Cardiac muscle cell (in vitro differentiated cells and primary cell): ENCODE results near the gene MLH1. TPM values are rescaled to one million over a fixed set of nuclear protein-coding genes. Genes with fewer than 3 reads are reported as not detected.

ENCODE experiments used
- DNase-seq, 2 donors: peaks; one replicate each; pipeline versions ENCODE4 v3.0.0 to v3.0.0-alpha.2; 2010 to 2017; ENCODE audit warnings: low read depth in 1 of 2, low spot score in 1 of 2
- H3K27ac ChIP-seq: fragments of 200-600 bp; sonication (generic); 2 replicates; pipeline ENCODE4 v1.5.1; 2016
- H3K27me3 ChIP-seq: fragments of 200-600 bp; sonication (generic); 2 replicates; pipeline ENCODE4 v1.6.0; 2016; ENCODE audit warnings: control low read depth
- H3K36me3 ChIP-seq: fragments of 200-600 bp; sonication (generic); 2 replicates; pipeline ENCODE4 v1.5.1; 2016; ENCODE audit warnings: control low read depth
- H3K4me1 ChIP-seq: fragments of 200-600 bp; sonication (generic); 2 replicates; pipeline ENCODE4 v1.8.1; 2017; ENCODE audit warnings: low read depth, mild to moderate bottlenecking, mixed run types
- H3K4me3 ChIP-seq: fragments of 200-600 bp; sonication (generic); 2 replicates; pipeline ENCODE4 v1.5.1; 2016; ENCODE audit warnings: mild to moderate bottlenecking
- H3K9me3 ChIP-seq: fragments of 200-600 bp; sonication (generic); 2 replicates; pipeline ENCODE4 v1.5.1; 2017; ENCODE audit warnings: low read depth, mild to moderate bottlenecking, control low read depth
- polyA plus RNA-seq: library from polyadenylated mRNA; unstranded; fragments of >200 nt; fragmentation: Nextera tagmentation; extraction: Ambion mirVana; gene quantifications from 2 replicates; pipeline ENCODE4 v1.2.1, GENCODE V29; 2016
- total RNA-seq: library from RNA; depleted of rRNA; stranded (reverse); fragments of >200 nt; gene quantifications from 2 replicates; pipeline ENCODE4 v1.2.3, GENCODE V29; 2016
- TF ChIP-seq, protein P1 (sequence below): IDR thresholded peaks from 2 replicates; pipeline ENCODE4 v1.5.1; 2012; ENCODE audit warnings: low read depth, mild to moderate bottlenecking, low read length

Gene MLH1
- total and polyA plus RNA-seq, 2 experiments from 2014 or later, result 35.2 to 63.1 TPM

DNA sequence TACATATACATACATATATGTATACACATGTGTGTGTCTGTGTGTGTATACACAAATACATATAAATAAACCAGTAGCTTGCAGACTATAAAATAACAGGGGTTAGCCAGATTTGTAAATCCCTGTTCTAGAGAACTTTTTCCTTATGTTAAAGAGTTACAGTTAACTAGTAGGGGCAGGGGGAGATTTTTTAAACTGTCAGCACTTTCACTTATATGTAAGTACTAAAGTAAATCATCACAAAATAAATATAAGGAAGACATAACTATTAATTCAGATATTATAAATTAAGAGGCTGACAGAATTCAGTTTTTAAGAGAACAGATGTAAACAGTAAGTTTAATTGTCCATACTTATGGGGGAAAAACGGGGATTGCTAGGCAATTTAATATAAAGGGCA, 107.1 kb downstream of the MLH1 start:
- DNase-seq, result no peak
- no peaks in the 10 kb centered on the region for H3K27me3 ChIP-seq
- H3K27ac ChIP-seq, result no peak overlapping the region
- no peaks in the 10 kb centered on the region for H3K36me3 ChIP-seq
- no peak overlapping the region for H3K4me3 ChIP-seq
- TF ChIP-seq, protein P1, sequence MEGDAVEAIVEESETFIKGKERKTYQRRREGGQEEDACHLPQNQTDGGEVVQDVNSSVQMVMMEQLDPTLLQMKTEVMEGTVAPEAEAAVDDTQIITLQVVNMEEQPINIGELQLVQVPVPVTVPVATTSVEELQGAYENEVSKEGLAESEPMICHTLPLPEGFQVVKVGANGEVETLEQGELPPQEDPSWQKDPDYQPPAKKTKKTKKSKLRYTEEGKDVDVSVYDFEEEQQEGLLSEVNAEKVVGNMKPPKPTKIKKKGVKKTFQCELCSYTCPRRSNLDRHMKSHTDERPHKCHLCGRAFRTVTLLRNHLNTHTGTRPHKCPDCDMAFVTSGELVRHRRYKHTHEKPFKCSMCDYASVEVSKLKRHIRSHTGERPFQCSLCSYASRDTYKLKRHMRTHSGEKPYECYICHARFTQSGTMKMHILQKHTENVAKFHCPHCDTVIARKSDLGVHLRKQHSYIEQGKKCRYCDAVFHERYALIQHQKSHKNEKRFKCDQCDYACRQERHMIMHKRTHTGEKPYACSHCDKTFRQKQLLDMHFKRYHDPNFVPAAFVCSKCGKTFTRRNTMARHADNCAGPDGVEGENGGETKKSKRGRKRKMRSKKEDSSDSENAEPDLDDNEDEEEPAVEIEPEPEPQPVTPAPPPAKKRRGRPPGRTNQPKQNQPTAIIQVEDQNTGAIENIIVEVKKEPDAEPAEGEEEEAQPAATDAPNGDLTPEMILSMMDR, result no peak
- no peaks in the 10 kb centered on the region for H3K4me1 ChIP-seq
- H3K9me3 ChIP-seq, result no peaks in the 10 kb centered on the region

Other genes starting within 250 kb of the MLH1 start
- gene DCLK3, start 229.0 kb upstream of the MLH1 start, total RNA-seq, result 0.07 and 0.15 TPM in 2 replicates
- gene DCLK3, start 229.0 kb upstream of the MLH1 start, polyA plus RNA-seq, result 0.62 TPM in 1 of 2 replicates, not detected in the other
- gene TRANK1, start 48.5 kb upstream of the MLH1 start, total RNA-seq, result 4.4 and 8.2 TPM in 2 replicates
- gene TRANK1, start 48.5 kb upstream of the MLH1 start, polyA plus RNA-seq, result 1.9 and 4.4 TPM in 2 replicates
- 24.2 and 30.7 TPM in 2 replicates for gene EPM2AIP1, start 387 bp upstream of the MLH1 start, total RNA-seq
- 34.8 and 38.0 TPM in 2 replicates for gene EPM2AIP1, start 387 bp upstream of the MLH1 start, polyA plus RNA-seq
- 61.2 and 92.6 TPM in 2 replicates for gene LRRFIP2, start 181.1 kb downstream of the MLH1 start, total RNA-seq
- 55.9 and 68.2 TPM in 2 replicates for gene LRRFIP2, start 181.1 kb downstream of the MLH1 start, polyA plus RNA-seq
- gene GOLGA4, start 249.8 kb downstream of the MLH1 start, total RNA-seq, result 25.5 and 52.1 TPM in 2 replicates
- gene GOLGA4, start 249.8 kb downstream of the MLH1 start, polyA plus RNA-seq, result 53.7 and 70.2 TPM in 2 replicates